HL-60/S4 (cell line): ENCODE results near the gene PAPSS1.

ENCODE experiments used
- in situ Hi-C: fragments of 300-500 bp; cut with MboI; formaldehyde crosslinking; loops from 2 replicates; pipeline ENCODE4 v1.14.3; 2022; ENCODE audit warnings: low sequenced_read_pairs

The PAPSS1 gene

GRCh38 chr4:107635735-107636134 lies 84.3 kb downstream of the PAPSS1 start:
- in situ Hi-C loops = no loop called here

- in situ Hi-C loops = no loop called here
Observed at GRCh38 chr4:107631560-107631959, 88.5 kb downstream of the PAPSS1 start.

GRCh38 chr4:107630185-107630705 lies 89.8 kb downstream of the PAPSS1 start:
- in situ Hi-C loops = no loop called here

- in situ Hi-C loops = no loop called here
Observed at GRCh38 chr4:107629318-107629717, 90.7 kb downstream of the PAPSS1 start.

- in situ Hi-C loops = no loop called here
Observed at GRCh38 chr4:107625391-107625902, 94.6 kb downstream of the PAPSS1 start.

- in situ Hi-C loops = no loop called here
Observed at GRCh38 chr4:107624024-107624423, 96.0 kb downstream of the PAPSS1 start.

GRCh38 chr4:107622006-107622405 lies 98.0 kb downstream of the PAPSS1 start:
- in situ Hi-C loops = no loop called here

- in situ Hi-C loops = no loop called here
Observed at GRCh38 chr4:107619731-107620130, 100.3 kb downstream of the PAPSS1 start.

- in situ Hi-C loops = no loop called here
Observed at GRCh38 chr4:107619066-107619465, 101.0 kb downstream of the PAPSS1 start.

- in situ Hi-C loops = no loop called here
Observed at GRCh38 chr4:107618656-107619055, 101.4 kb downstream of the PAPSS1 start.

- in situ Hi-C loops = no loop called here
Observed at GRCh38 chr4:107616838-107617389, 103.1 kb downstream of the PAPSS1 start.

- in situ Hi-C loops = no loop called here
Observed at GRCh38 chr4:107615809-107616208, 104.2 kb downstream of the PAPSS1 start.

GRCh38 chr4:107603430-107603829 lies 116.6 kb downstream of the PAPSS1 start:
- in situ Hi-C loops = no loop called here

GRCh38 chr4:107600983-107601382 lies 119.1 kb downstream of the PAPSS1 start:
- in situ Hi-C loops = no loop called here

GRCh38 chr4:107600436-107600835 lies 119.6 kb downstream of the PAPSS1 start:
- in situ Hi-C loops = no loop called here

GRCh38 chr4:107599841-107600240 lies 120.2 kb downstream of the PAPSS1 start:
- in situ Hi-C loops = no loop called here

GRCh38 chr4:107593230-107593629 lies 126.8 kb downstream of the PAPSS1 start:
- in situ Hi-C loops = no loop called here

GRCh38 chr4:107592519-107592918 lies 127.5 kb downstream of the PAPSS1 start:
- in situ Hi-C loops = no loop called here

- in situ Hi-C loops = no loop called here
Observed at GRCh38 chr4:107589269-107589668, 130.8 kb downstream of the PAPSS1 start.

- in situ Hi-C loops = no loop called here
Observed at GRCh38 chr4:107586371-107586770, 133.7 kb downstream of the PAPSS1 start.

- in situ Hi-C loops = no loop called here
Observed at GRCh38 chr4:107579099-107579498, 140.9 kb downstream of the PAPSS1 start.

GRCh38 chr4:107578321-107578720 lies 141.7 kb downstream of the PAPSS1 start:
- in situ Hi-C loops = no loop called here

GRCh38 chr4:107577743-107578142 lies 142.3 kb downstream of the PAPSS1 start:
- in situ Hi-C loops = no loop called here
